ENCODE measurements around the gene MESP2. TPM values are rescaled to one million over a fixed set of nuclear protein-coding genes. Genes with fewer than 3 reads are reported as not detected.

MESP2 gene
- total and polyA plus RNA-seq, 2 of the 13 experiments (the other 11 are each of a cell fraction or from before 2014, with no cell fraction given), result not detected

DNA sequence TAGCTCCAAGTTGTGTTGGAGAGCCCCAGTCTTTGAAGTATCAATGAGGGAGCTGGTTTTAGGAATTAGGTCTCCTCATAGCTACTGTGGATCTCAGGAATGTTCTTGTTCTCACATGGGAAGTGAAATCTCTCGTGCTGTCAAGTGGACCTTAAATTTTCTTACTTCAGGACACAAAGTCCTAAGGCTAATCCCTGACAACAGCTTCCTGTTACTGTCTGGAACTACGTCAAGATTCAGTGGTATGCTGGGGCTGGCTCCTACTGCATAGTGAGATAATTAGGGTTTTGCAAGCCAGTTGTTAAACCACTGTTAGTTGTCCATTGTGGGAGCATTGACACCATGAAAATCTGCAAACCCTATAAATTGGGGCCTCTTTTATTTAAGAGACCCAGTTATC is 47.9 kb upstream of the MESP2 start:
- intact Hi-C loops (cut with micrococcal nuclease; ENCODE audit: unreplicated experiment) (no loop called here), in situ Hi-C loops (cut with HindIII; ENCODE audit: extremely low pct_ligation_motif_present, low pct_unique_long_range_greater_than_20kb) (loop anchor here (25.0 kb wide), 1 partner anchor 359 kb away; no protein-coding TSS in a partner anchor)
- Histone ChIP-seq H3K27me3 (ENCODE audit: control insufficient read depth in 1 of 2, insufficient read depth in 2 of 2, low read length in 2 of 2) (peaks cover 0 to 14% of the 10 kb centered on the region in 2 experiments; a peak in 2 of 5 replicates), H3K79me2 (ENCODE audit: insufficient read depth, low read length) (no peaks in the 10 kb centered on the region), H3K36me3 (replicated peaks in 1 of 2; ENCODE audit: control insufficient read depth in 1 of 2, insufficient read depth in 2 of 2, low read length in 2 of 2) (no peaks in the 10 kb centered on the region), H3K27ac (ENCODE audit: extremely low read length, insufficient read depth, low read length) (no peak overlapping the region), H3K9ac (ENCODE audit: insufficient read depth, low read depth, low read length) (no peak overlapping the region), H3K9me3 (ENCODE audit: low read length) (no peaks in the 10 kb centered on the region), H2AFZ (ENCODE audit: low read length) (no peak overlapping the region), H3K4me2 (ENCODE audit: low read depth, low read length) (no peak overlapping the region), H3K4me3 (replicated peaks in 1 of 3; ENCODE audit: insufficient read depth in 1 of 3, low read depth in 2 of 3, low read length in 3 of 3) (no peak overlapping the region), H4K20me1 (ENCODE audit: insufficient read depth, low read length) (no peaks in the 10 kb centered on the region), H3K4me1 (ENCODE audit: insufficient read depth, low read length) (no peaks in the 10 kb centered on the region)
- no peak for ATAC-seq
- WGBS (ENCODE audit: low lambda C conversion rate), result 4% methylated on average over 2 of the region's 2 CpGs
- FAIRE-seq, result no peak
- POLR2A ChIA-PET, result no interaction called here
- TF ChIP-seq NPAS2 (CRISPR knock-in tag; IDR thresholded peaks at IDR 0.05; ENCODE audit: borderline replicate concordance) (no peak), ZFYVE20 (CRISPR knock-in tag; IDR thresholded peaks at IDR 0.05; ENCODE audit: borderline replicate concordance, low read depth) (no peak)
- TF ChIP-seq, protein P1, sequence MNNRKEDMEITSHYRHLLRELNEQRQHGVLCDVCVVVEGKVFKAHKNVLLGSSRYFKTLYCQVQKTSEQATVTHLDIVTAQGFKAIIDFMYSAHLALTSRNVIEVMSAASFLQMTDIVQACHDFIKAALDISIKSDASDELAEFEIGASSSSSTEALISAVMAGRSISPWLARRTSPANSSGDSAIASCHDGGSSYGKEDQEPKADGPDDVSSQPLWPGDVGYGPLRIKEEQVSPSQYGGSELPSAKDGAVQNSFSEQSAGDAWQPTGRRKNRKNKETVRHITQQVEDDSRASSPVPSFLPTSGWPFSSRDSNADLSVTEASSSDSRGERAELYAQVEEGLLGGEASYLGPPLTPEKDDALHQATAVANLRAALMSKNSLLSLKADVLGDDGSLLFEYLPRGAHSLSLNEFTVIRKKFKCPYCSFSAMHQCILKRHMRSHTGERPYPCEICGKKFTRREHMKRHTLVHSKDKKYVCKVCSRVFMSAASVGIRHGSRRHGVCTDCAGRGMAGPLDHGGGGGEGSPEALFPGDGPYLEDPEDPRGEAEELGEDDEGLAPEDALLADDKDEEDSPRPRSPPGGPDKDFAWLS (CRISPR knock-in tag; IDR thresholded peaks at IDR 0.05; ENCODE audit: borderline replicate concordance), result no peak
- CTCF ChIA-PET (ENCODE audit: low intra/inter-chr PET ratio, low total read pairs), result no interaction called here
- BruUV-seq (replicated peaks), result no TSS peak
- DNase-seq (ENCODE audit: low spot score), result no peak

DNA sequence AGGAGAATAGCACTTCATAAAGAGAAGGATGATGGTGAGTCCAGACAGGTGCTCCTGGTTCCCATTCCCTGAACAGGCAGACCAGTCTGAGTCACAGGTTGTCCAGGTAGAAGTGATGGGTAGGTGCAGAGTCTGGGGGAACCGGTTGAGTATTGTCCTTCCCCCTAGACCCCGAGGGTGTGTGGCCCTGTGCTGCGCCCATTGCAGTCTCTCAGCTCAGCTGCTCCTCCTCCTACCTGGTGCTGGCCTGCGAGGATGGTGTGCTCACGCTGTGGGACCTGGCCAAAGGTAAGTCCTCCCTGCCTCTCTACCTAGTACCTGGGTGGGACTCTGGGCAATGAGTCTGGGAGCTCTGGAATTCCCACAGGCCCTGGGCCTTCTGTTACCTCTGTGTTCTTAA is 44.9 kb upstream of the MESP2 start:
- no peaks in the 10 kb centered on the region for H3K4me1 ChIP-seq (ENCODE audit: insufficient read depth, low read length)
- H3K4me3 ChIP-seq (replicated peaks in 1 of 3; ENCODE audit: insufficient read depth in 1 of 3, low read depth in 2 of 3, low read length in 3 of 3), result no peak overlapping the region
- no peak for ATAC-seq
- no CpG with 5 or more reads among the region's 5 CpGs for WGBS (ENCODE audit: low lambda C conversion rate)
- H2AFZ ChIP-seq (ENCODE audit: low read length), result no peak overlapping the region
- intact Hi-C loops (cut with micrococcal nuclease; ENCODE audit: unreplicated experiment), result no loop called here
- no peaks in the 10 kb centered on the region for H3K79me2 ChIP-seq (ENCODE audit: insufficient read depth, low read length)
- no peaks in the 10 kb centered on the region for H4K20me1 ChIP-seq (ENCODE audit: insufficient read depth, low read length)
- no peak overlapping the region for H3K9ac ChIP-seq (ENCODE audit: insufficient read depth, low read depth, low read length)
- POLR2A ChIA-PET, result no interaction called here
- in situ Hi-C loops (cut with HindIII; ENCODE audit: extremely low pct_ligation_motif_present, low pct_unique_long_range_greater_than_20kb), result loop anchor here (25.0 kb wide), 1 partner anchor 356 kb away; no protein-coding TSS in a partner anchor
- peaks cover 1 to 31% of the 10 kb centered on the region in 2 experiments; a peak in 3 of 5 replicates for H3K27me3 ChIP-seq (ENCODE audit: control insufficient read depth in 1 of 2, insufficient read depth in 2 of 2, low read length in 2 of 2)
- no peak overlapping the region for H3K4me2 ChIP-seq (ENCODE audit: low read depth, low read length)
- H3K36me3 ChIP-seq (replicated peaks in 1 of 2; ENCODE audit: control insufficient read depth in 1 of 2, insufficient read depth in 2 of 2, low read length in 2 of 2), result no peaks in the 10 kb centered on the region
- no peak overlapping the region for H3K27ac ChIP-seq (ENCODE audit: extremely low read length, insufficient read depth, low read length)
- FAIRE-seq, result no peak
- no TSS peak for BruUV-seq (replicated peaks)
- DNase-seq (ENCODE audit: low spot score), result no peak
- CTCF ChIA-PET (ENCODE audit: low intra/inter-chr PET ratio, low total read pairs), result no interaction called here
- no peaks in the 10 kb centered on the region for H3K9me3 ChIP-seq (ENCODE audit: low read length)
- no peak for TF ChIP-seq ZNF709 (CRISPR knock-in tag; IDR thresholded peaks at IDR 0.05)
- TF ChIP-seq, protein P2, sequence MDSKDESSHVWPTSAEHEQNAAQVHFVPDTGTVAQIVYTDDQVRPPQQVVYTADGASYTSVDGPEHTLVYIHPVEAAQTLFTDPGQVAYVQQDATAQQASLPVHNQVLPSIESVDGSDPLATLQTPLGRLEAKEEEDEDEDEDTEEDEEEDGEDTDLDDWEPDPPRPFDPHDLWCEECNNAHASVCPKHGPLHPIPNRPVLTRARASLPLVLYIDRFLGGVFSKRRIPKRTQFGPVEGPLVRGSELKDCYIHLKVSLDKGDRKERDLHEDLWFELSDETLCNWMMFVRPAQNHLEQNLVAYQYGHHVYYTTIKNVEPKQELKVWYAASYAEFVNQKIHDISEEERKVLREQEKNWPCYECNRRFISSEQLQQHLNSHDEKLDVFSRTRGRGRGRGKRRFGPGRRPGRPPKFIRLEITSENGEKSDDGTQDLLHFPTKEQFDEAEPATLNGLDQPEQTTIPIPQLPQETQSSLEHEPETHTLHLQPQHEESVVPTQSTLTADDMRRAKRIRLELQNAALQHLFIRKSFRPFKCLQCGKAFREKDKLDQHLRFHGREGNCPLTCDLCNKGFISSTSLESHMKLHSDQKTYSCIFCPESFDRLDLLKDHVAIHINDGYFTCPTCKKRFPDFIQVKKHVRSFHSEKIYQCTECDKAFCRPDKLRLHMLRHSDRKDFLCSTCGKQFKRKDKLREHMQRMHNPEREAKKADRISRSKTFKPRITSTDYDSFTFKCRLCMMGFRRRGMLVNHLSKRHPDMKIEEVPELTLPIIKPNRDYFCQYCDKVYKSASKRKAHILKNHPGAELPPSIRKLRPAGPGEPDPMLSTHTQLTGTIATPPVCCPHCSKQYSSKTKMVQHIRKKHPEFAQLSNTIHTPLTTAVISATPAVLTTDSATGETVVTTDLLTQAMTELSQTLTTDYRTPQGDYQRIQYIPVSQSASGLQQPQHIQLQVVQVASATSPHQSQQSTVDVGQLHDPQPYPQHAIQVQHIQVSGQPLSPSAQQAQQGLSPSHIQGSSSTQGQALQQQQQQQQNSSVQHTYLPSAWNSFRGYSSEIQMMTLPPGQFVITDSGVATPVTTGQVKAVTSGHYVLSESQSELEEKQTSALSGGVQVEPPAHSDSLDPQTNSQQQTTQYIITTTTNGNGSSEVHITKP (CRISPR knock-in tag; IDR thresholded peaks at IDR 0.05; ENCODE audit: low read depth), result no peak
